GM18951 (cell line): ENCODE results near the gene LTBP4.

Source experiments
- POLR2A ChIP-seq: IDR thresholded peaks from 4 replicates; pipeline ENCODE4 v1.6.1; 2011; ENCODE audit warnings: mild to moderate bottlenecking; ENCODE audit not compliant: insufficient read length, insufficient read depth; ENCODE audit errors: extremely low read depth
- in situ Hi-C: fragments of 300-500 bp; cut with MboI; formaldehyde crosslinking; loops from one replicate; pipeline ENCODE4 v1.12.0; 2022; ENCODE audit warnings: low sequenced_read_pairs, mixed read lengths, inconsistent platforms; ENCODE audit not compliant: unreplicated experiment

Gene LTBP4

DNA sequence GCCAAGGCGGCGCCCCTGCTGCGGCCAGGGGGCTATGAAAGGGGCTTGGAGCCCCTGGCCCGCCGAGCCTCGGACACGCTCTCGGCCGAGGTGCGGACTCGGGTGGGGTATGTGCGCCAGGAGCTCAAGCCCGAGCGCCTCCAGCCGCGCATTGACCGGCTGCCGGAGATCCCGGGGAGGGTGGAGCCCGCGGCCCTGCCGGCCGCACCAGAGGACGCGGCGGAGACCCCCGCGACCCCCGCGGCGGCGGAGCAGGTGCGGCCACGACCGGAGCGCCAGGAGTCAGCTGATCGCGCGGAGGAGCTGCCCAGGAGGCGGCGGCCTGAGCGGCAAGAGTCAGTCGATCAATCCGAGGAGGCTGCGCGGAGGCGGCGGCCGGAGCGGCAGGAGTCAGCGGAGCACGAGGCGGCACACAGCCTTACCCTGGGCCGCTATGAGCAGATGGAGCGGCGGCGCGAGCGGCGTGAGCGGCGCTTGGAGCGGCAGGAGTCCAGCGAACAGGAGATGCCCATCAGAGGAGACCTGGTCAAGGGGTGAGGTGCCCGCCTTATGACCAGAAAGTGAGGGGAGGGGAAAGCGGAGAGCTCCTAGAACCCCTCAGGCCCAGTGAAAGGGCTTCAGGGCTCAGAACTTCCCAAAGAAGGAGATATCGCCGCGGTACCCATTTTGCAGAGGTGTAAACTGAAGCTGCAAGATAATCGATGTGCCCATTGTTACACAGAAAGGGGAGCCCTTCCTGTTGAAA, 33.2 kb upstream of the LTBP4 start:
- in situ Hi-C loops: no loop called here

DNA sequence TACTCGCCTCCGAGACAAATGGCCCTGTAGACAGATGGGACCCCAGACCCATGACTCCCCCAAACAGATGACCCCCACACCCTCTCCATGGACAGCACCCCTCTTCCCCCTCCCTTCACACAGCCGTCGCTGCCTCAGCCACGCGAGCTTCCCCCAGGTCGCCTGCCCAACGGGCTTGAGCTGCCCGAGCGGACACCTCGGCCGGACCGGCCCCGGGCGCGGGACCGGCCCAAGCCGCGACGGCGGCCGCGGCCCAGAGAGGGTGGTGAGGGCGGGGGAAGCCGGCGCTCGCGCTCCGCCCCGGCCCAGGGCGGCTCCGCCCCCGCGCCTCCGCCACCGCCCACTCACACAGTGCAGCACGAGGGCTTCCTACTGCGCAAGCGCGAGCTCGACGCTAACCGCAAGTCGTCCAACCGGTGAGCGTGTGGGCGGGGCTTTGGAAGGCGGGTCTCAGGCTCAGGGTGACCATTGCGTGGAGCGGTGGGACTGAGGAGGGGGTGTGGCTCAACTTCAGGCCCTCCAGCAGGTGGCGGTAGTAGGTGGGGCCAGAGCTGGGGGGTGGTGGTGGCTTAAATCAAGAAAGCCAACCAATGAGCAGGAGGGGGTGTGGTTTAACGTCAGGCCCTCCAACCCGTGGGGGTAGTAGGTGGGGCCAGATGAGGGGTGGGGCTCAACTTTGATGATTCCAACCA, 30.7 kb upstream of the LTBP4 start:
- TF ChIP-seq POLR2A: peak; percentile 21

More for the DNA sequence above, 33.2 kb upstream of the LTBP4 start:
- TF ChIP-seq POLR2A: no peak

DNA sequence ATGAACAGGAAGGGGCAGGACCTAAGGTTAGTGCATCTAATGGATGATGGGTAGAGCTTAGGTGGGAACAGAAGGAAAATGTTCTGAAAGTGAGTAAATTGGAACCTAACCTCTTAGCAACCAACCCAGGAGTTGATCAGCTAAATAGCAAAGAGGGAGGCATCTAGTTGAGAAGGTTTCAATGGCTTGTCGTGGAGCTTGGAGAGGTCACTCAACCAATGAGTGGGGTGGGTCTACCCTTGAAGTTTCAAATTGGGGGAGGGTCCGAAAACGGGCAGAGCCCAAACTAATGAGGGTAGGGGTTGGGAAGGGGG, 30.2 kb upstream of the LTBP4 start:
- no peak for TF ChIP-seq POLR2A
- in situ Hi-C loops: no loop called here

More for the DNA sequence above, 30.7 kb upstream of the LTBP4 start:
- in situ Hi-C loops: no loop called here

- in situ Hi-C loops: no loop called here
- TF ChIP-seq POLR2A: no peak
Measured at GRCh38 chr19:40571831-40572495, 29.2 kb upstream of the LTBP4 start.

GRCh38 chr19:40575326-40575725, 25.8 kb upstream of the LTBP4 start:
- TF ChIP-seq POLR2A: no peak
- in situ Hi-C loops: no loop called here

GRCh38 chr19:40576151-40576584, 25.0 kb upstream of the LTBP4 start:
- TF ChIP-seq POLR2A: no peak
- in situ Hi-C loops: no loop called here

GRCh38 chr19:40576585-40577451, 24.4 kb upstream of the LTBP4 start, which contains the start of gene SHKBP1:
Gene SHKBP1, plus strand, starts transcription at chr19:40576873. Its CDS starts 27 bp downstream, at chr19:40576900.
- peak; percentile 80 for TF ChIP-seq POLR2A
- in situ Hi-C loops: no loop called here

DNA sequence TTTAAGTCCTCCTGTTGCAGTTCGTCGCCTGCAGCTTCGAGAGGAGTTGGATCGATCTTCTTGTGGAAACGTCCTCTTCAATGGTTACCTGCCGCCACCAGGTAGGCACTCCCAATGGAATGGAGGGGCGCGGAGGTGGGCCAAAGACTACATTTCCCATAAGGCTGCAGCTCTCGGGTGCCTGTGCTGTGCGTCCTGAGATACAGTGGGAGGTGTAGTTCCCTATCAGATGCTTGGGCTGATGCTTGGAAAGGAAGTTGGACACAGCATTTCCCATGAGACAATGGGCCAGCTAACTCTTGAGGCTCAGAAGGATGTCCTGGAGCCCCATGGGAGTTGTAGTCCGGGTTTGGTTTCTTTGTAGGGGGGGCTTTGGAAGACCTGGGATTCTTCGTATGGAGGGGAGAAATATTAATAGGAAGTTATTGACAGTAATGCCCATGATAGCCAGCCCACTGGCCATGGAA, 22.7 kb upstream of the LTBP4 start:
- TF ChIP-seq POLR2A: no peak
- in situ Hi-C loops: no loop called here

DNA sequence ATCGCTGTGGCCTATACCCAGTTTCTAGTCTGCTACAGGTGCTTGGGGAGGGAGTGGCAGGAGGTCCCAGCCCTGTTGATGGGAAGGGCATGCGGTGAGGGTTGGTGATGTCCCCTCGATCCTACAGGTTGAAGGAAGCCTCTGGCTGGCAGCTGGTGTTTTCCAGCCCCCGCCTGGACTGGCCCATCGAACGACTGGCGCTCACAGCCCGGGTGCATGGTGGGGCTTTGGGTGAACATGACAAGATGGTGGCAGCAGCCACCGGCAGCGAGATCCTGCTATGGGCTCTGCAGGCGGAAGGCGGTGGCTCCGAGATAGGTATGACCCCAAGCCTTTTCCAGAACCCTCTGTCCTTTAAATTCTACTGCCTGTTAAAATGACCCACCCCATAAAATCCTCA, 20.6 kb upstream of the LTBP4 start:
- in situ Hi-C loops: no loop called here
- no peak for TF ChIP-seq POLR2A

DNA sequence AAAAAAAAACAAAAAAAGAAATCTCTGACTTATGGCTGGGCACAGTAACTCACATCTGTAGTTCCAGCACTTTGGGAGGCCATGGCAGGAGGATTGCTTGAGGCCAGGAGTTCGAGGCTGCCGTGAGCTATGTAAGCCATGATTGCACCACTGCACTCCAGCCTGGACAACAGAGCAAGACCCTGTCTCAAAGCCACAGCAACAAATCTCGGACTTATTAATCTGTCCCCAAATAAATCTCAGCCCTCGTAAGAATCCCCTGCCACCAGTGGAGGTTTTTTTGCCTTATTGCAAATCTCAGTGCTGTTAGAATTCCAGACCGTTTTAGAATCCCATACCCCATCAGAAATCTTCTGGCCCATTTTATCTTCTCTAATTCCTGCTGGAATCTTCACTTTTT, 19.6 kb upstream of the LTBP4 start:
- in situ Hi-C loops: no loop called here
- TF ChIP-seq POLR2A: no peak

DNA sequence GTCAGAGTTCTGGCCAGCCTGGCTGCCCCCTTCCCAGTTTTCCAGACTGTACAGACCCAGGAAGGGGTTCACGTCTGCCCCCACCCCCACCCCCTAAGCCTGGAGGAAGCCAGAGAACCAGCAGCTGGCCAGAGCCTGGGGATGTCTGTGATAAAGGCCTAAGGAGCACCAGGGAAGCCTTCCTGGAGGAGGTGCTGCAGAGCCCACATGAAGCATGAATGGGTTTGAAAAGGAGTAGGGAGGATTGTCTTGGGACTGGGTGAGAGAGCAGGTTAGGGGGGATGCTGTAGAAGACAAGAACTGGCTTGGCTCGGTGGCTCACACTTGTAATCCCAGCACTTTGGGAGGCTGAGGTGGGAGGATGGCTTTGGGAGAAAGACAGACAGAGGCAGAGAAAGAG, 18.7 kb upstream of the LTBP4 start:
- no peak for TF ChIP-seq POLR2A
- in situ Hi-C loops: no loop called here

- TF ChIP-seq POLR2A: no peak
Measured at GRCh38 chr19:40583283-40583682, 17.9 kb upstream of the LTBP4 start.

GRCh38 chr19:40584007-40584406, 17.2 kb upstream of the LTBP4 start:
- no peak for TF ChIP-seq POLR2A
- in situ Hi-C loops: no loop called here

More at GRCh38 chr19:40583283-40583682, 17.9 kb upstream of the LTBP4 start:
- in situ Hi-C loops: no loop called here
